IPS-NIHi7 (cell line): ENCODE data around the gene KRT35.

Experiments used
- DNase-seq: peaks from one replicate; pipeline ENCODE4 v3.0.0; 2012; ENCODE audit warnings: mixed read lengths; ENCODE audit errors: extremely low spot score

KRT35 gene

GRCh38 chr17:41489531-41489930, 8.6 kb upstream of the KRT35 start, which contains the start of gene KRT36:
KRT36 (minus strand) TSS chr17:41489910; CDS start chr17:41489864, 46 bp downstream.
- no peak for DNase-seq

GRCh38 chr17:41486809-41487530, 6.0 kb upstream of the KRT35 start:
- peak; percentile 87 for DNase-seq

- DNase-seq = no peak
These were observed 5.4 kb upstream of the KRT35 start for GRCh38 chr17:41486316-41486715.

GRCh38 chr17:41484920-41485904, 4.3 kb upstream of the KRT35 start:
- DNase-seq = no peak

- no peak for DNase-seq
These were observed 3.3 kb upstream of the KRT35 start for GRCh38 chr17:41483991-41484826.

GRCh38 chr17:41483531-41483930, 2.6 kb upstream of the KRT35 start:
- peak; percentile 39 for DNase-seq

- no peak for DNase-seq
These were observed 370 bp downstream of the KRT35 start for GRCh38 chr17:41480581-41480980.

- DNase-seq = no peak
These were observed 815 bp downstream of the KRT35 start for GRCh38 chr17:41480136-41480535.

- DNase-seq = no peak
These were observed 2.7 kb downstream of the KRT35 start for GRCh38 chr17:41478237-41478636.

GRCh38 chr17:41476866-41477815, 3.8 kb downstream of the KRT35 start:
- DNase-seq = no peak

GRCh38 chr17:41475421-41475820, 5.5 kb downstream of the KRT35 start:
- DNase-seq = no peak

GRCh38 chr17:41474863-41475262, 6.1 kb downstream of the KRT35 start:
- no peak for DNase-seq

- DNase-seq = no peak
These were observed 12.6 kb downstream of the KRT35 start for GRCh38 chr17:41468346-41468745.

GRCh38 chr17:41467561-41467960, 13.4 kb downstream of the KRT35 start:
- no peak for DNase-seq

GRCh38 chr17:41466988-41467387, 14.0 kb downstream of the KRT35 start, which contains the start of gene KRT32:
KRT32 (minus strand) TSS chr17:41467386; CDS start chr17:41467325, 61 bp downstream.
- no peak for DNase-seq

GRCh38 chr17:41464682-41465081, 16.3 kb downstream of the KRT35 start:
- no peak for DNase-seq

GRCh38 chr17:41464173-41464572, 16.8 kb downstream of the KRT35 start:
- DNase-seq = no peak

GRCh38 chr17:41463746-41464145, 17.2 kb downstream of the KRT35 start:
- DNase-seq = no peak

- no peak for DNase-seq
These were observed 18.2 kb downstream of the KRT35 start for GRCh38 chr17:41462705-41463104.

GRCh38 chr17:41457676-41458075, 23.3 kb downstream of the KRT35 start:
- DNase-seq = no peak
